ENCODE measurements around the gene CD58.
"Not testable (repeated sequence)": the region's sequence is repeated elsewhere in the genome, so short reads cannot be mapped to it uniquely, and the experiment has no call there.

- not testable (repeated sequence) for TF ChIP-seq YY1 (IDR thresholded peaks at IDR 0.05; ENCODE audit: low read depth); SMC3 (IDR thresholded peaks at IDR 0.05; ENCODE audit: low read depth, low read length); POLR2AphosphoS5 (IDR thresholded peaks at IDR 0.05; ENCODE audit: low read depth, low read length); CTCF (IDR thresholded peaks at IDR 0.05); EP300 (IDR thresholded peaks at IDR 0.05; ENCODE audit: borderline replicate concordance in 1 of 2, low read depth in 1 of 2, low read length in 1 of 2); MXI1 (IDR thresholded peaks at IDR 0.05; ENCODE audit: low read depth, low read length)
Measured at GRCh38 chr1:116603646-116604045, 32.8 kb upstream of the CD58 start.
